Measurements from ENCODE around the gene E4F1.

DNA sequence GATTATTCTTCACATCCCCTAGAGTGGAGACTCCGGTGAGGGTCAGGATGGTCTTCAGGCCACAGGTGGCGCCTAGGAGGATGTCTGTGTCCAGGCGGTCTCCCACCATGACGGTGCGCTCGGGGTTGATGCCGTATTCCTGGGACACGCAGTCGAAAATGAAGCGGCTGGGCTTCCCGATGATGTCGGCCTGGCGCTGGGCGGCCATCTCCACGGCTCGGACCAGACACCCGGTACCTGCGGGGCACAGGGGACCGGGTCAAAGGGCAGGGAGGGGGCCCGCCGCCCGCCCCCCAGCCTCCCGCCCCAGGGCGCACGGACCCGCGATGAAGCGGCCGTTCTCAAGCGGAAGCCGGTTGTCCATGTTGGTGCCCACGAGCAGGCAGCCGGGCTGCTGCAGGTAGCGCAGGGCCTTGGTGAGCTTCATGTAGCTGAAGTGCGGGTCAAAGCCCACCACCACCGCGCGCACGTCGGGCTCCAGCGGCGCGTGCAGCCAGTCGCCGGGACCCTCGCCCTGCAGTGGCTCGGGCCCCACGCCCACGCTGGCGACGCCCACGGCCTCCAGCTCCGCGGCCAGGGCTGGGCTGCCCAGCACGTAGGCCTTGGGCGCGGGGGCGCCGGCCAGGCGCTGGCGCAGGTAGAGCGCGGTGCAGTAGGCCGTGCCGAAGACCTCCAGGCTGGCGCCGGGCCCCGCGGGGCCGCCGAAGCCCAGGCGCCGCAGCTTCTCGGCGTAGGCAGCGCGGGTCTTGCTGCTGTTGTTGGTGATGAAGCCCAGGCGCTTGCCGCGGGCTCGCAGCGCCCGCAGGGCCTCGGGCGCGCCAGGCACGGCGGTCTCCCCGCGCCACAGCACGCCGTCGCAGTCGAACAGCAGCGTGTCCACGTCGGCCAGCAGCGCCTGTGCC lies 9.3 kb upstream of the E4F1 start:
- TF ChIP-seq, protein P1, sequence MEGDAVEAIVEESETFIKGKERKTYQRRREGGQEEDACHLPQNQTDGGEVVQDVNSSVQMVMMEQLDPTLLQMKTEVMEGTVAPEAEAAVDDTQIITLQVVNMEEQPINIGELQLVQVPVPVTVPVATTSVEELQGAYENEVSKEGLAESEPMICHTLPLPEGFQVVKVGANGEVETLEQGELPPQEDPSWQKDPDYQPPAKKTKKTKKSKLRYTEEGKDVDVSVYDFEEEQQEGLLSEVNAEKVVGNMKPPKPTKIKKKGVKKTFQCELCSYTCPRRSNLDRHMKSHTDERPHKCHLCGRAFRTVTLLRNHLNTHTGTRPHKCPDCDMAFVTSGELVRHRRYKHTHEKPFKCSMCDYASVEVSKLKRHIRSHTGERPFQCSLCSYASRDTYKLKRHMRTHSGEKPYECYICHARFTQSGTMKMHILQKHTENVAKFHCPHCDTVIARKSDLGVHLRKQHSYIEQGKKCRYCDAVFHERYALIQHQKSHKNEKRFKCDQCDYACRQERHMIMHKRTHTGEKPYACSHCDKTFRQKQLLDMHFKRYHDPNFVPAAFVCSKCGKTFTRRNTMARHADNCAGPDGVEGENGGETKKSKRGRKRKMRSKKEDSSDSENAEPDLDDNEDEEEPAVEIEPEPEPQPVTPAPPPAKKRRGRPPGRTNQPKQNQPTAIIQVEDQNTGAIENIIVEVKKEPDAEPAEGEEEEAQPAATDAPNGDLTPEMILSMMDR (IDR thresholded peaks at IDR 0.05; ENCODE audit: low read depth, low read length, poor library complexity, severe bottlenecking), result no peak
- no peak for TF ChIP-seq EZH2phosphoT487 (IDR thresholded peaks at IDR 0.05; ENCODE audit: borderline replicate concordance, low read length)
